Activated naive CD4-positive, alpha-beta T cell (primary cell): ENCODE data around the gene TIGIT.

ENCODE experiments used
- DNase-seq, 4 experiments: peaks; one replicate each; lab custom pipeline; 2025; lab: John Stamatoyannopoulos, UW

Gene TIGIT

GRCh38 chr3:114310695-114311094 is 16.9 kb downstream of the TIGIT start:
- DNase-seq = no peak

DNA sequence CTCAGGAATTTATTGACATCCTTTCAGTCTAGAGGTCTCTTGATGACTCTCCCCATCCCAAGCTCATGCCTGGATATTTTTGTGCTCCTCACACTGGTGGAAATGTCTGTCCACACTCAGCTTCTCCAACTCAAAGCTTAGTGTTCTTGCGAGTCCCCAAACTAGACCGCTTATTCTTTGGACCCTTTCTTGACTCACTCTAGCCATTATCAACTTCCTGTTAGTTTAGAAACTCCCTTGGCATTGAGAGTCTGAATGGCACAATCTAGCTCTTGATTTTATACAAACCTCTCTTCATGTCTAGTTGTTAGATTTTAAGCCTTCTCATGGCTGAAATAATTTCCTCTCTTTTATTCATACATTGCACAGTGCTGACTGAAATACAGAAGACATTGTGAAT is 19.6 kb downstream of the TIGIT start:
- DNase-seq = no peak

GRCh38 chr3:114314282-114314681 is 20.5 kb downstream of the TIGIT start:
- no peak for DNase-seq

GRCh38 chr3:114318295-114318694 is 24.5 kb downstream of the TIGIT start:
- no peak for DNase-seq

- DNase-seq = no peak
Measured at GRCh38 chr3:114319453-114319852, 25.6 kb downstream of the TIGIT start.

DNA sequence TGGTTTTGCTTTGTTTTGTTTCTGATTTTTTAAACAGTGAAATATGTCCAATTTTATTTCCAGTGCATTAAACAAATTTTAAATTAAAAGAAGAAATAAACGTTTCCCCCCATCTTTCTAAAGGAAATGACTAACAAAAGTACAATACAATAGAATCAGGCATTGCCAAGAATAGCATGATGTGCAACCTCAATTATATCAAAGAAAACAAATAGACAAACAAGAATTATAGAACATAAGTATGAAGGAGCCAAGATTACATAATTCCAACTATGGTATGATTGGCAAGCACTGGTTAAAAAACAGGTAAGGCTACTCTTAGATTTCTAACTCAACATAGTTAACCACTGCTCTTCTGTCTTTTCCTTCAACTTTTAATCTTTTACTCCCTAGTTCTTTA is 26.4 kb downstream of the TIGIT start:
- DNase-seq = no peak

DNA sequence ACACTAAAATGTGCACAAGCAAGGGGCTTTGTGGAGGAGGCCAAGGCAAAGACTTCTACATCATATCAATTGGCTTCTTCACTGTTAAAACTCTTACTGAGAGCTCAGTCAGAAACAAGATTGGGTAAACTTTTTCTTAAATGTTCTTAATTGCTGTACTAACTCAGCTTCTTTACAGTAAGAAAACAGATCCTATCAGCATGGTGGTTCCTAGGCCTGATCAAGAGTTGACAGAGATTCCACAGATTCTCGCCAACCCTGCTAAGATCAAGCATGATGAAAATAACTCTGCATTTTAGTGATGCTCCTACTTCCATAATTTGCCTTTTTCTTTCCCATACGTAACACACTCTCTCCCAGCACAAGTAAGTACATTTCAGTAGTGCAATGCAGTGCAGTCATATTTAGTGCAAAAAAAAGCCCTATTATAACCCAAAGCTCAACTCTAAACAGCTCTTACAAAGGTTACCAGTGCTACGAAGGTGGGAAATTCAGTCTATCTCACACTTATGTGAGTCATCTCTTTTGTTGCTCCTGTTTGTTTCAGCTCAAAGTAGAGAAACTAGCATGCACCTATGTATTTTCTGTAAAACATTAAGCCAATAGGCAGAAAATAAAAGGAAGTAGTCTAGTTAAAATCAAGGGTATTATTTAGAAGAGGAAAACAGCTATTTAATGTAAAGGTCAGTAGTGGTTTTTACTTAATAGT is 29.9 kb downstream of the TIGIT start:
- DNase-seq = no peak

GRCh38 chr3:114327665-114328064 is 33.8 kb downstream of the TIGIT start:
- no peak for DNase-seq

DNA sequence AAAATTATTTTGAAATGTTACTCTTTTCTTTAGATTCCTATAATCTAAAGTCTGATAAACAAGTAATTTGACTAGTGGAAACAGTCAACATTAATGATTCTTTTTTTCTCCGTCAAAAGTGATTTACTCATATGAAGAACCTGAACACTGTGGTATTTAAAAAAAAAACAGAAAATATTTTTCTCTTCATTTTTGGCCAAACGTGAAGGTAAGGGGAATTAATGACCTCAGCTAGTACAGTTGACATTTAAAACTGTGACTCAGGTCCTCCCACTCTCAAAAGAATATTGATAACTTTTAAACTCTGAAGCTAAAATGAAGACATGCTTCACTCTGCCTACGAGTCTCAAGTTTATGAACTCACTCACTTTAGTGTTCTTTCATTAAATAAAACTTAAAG is 34.5 kb downstream of the TIGIT start:
- DNase-seq = no peak

- no peak for DNase-seq
Measured at GRCh38 chr3:114329823-114330222, 36.0 kb downstream of the TIGIT start.

GRCh38 chr3:114331007-114331406 is 37.2 kb downstream of the TIGIT start:
- DNase-seq = no peak

DNA sequence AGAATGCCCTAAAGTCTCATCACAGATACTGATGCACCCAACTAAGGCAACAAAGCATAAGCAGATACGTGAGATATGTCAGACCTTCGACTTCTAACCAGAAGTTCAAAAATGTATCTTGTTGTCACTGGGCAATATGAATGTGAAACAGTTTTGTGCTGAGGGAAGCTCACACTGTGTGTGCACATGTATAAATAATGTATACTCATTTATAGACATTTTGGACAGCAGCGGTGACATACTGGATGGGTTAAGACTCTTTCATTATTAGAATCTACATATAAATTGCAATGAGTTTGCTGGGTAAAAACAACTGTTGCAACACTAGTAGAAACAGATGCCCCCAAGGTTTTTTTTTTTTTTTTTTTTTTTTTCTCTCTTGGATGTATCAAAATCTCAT is 37.9 kb downstream of the TIGIT start:
- no peak for DNase-seq

GRCh38 chr3:114332342-114333179 is 38.7 kb downstream of the TIGIT start:
- no peak for DNase-seq

DNA sequence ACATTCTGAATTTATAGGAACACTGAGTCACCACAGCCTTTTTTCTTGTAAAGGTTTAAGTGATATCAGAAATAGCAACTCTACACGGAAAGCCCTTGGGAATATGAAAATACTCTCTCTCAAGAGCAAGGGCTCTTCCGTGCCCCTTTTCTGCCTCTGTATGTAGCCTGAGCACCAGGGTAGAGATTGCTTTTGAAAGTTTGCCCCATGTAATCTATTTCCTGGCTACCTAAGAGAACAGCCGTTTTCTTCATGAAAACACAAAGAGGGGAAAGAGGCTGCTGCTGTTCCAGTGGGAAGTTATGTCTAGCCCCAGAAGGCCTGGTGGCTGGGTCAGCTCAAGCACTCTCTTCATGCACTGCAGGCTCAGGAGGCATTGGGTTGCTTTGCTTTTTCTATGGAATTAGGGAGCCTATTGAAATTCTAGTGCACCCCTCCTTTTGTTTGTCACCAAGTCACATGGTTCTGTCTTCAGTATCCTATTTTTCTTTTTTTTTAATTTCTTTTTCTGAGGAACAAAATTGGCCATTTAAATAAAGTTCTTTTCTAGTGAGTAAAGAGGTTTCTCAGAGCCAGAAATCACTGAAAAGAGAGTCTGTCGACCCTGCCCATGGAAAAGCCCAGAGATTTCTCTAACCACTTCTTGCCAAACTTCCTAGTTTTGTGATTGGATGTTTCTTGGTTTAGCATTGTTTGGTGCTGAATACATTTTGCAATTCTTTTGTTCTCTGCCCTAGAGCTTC is 39.5 kb downstream of the TIGIT start:
- no peak for DNase-seq

DNA sequence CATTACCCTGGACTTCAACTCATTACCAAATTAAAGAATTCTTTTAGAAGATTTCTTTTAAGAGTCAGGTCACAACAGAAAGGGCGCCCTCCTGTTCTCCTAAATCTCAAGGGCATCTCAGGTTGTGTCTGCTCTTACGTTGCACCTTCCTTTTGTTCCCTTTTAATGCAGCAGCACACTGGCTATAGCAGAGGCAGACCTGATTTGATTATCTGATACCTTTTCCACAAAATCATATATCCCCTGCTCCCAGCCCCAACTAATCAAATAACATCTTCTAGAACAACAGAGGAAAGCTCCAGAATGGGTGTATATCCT is 40.1 kb downstream of the TIGIT start:
- no peak for DNase-seq

- DNase-seq = no peak
Measured at GRCh38 chr3:114336122-114336697, 42.4 kb downstream of the TIGIT start.

DNA sequence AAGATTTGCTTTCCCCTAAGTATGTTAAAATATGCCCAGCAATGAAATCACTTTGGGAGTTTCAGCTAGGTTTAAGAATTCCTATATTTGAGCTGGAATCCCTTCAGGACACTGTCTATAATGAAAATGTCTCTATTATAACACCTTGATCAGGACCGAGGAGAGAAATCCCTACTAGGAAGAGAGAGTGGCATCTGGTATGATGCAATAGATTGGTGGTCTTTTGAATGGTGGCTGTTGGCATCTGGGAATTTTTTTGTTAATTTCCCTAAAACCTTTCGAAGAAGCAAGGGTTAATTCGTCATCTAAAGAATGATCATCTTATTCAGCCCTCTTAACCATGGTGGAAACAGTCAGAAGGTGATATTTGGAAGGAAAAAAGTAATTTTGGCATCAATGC is 43.0 kb downstream of the TIGIT start:
- no peak for DNase-seq

- DNase-seq = no peak
Measured at GRCh38 chr3:114338651-114339357, 45.0 kb downstream of the TIGIT start.

GRCh38 chr3:114344492-114344891 is 50.7 kb downstream of the TIGIT start:
- DNase-seq = no peak

DNA sequence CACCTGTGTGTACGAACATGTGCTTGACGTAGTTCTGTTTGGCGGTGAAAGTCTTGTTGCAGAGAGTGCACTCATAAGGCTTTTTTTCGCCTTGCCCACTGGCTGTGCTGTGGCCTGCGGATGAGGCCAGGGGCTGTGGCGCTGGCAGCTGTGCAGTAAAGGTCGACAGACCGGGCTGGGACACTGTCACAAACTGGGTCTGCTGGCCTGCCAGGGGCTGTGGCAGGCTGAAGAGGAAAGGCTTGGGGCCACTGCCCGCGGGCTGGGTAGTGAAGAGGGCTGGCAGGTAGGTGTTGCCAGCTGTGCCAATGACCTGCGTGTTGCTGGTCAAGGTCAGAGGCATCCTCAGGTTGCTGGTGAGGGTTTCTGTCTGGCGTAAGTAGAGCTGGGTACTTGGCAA is 56.4 kb downstream of the TIGIT start:
- no peak for DNase-seq

- no peak for DNase-seq
Measured at GRCh38 chr3:114350690-114351089, 56.9 kb downstream of the TIGIT start.
